Measurements from ENCODE around the gene ALDH3B2. TPM values are rescaled to one million over a fixed set of nuclear protein-coding genes. Genes with fewer than 3 reads are reported as not detected.

Gene ALDH3B2
- total RNA-seq, 2 experiments from 2014 or later: not detected

- H3K4me1 Mint-ChIP-seq: peaks cover 36% of the 10 kb centered on the region
- H3K27ac Mint-ChIP-seq: peak overlapping the region; percentile 50
- no peaks in the 10 kb centered on the region for H3K27me3 Mint-ChIP-seq
- H3K36me3 Mint-ChIP-seq (ENCODE audit: low read depth): peaks cover 15% of the 10 kb centered on the region
- ChIA-PET POLR2A (no interaction called here), CTCF (interaction anchor here (0.9 to 6.6 kb wide), 3 partner anchors 11 to 32 kb away, joined by 3 to 84 read pairs (median 4); partner anchors contain the start of genes GSTP1 and NUDT8)
- H3K9me3 Mint-ChIP-seq: no peaks in the 10 kb centered on the region
- H3K4me3 Mint-ChIP-seq: no peak overlapping the region
- no peak for DNase-seq
These were observed 58.5 kb downstream of the ALDH3B2 start for GRCh38 chr11:67615728-67616430.

GRCh38 chr11:67614730-67615714, 59.4 kb downstream of the ALDH3B2 start:
- no peaks in the 10 kb centered on the region for H3K27me3 Mint-ChIP-seq
- POLR2A ChIA-PET: no interaction called here
- H3K4me3 Mint-ChIP-seq: peak overlapping the region; percentile 71
- peak; percentile 61 for DNase-seq
- no peaks in the 10 kb centered on the region for H3K9me3 Mint-ChIP-seq
- H3K4me1 Mint-ChIP-seq: peaks cover 36% of the 10 kb centered on the region
- H3K36me3 Mint-ChIP-seq (ENCODE audit: low read depth): peaks cover 15% of the 10 kb centered on the region
- H3K27ac Mint-ChIP-seq: peak overlapping the region; percentile 99
- CTCF ChIA-PET: interaction anchor here (0.6 to 6.6 kb wide), 13 partner anchors 8 to 380 kb away, joined by 3 to 84 read pairs (median 3); partner anchors contain the start of genes GSTP1, NUDT8 and TBC1D10C

GRCh38 chr11:67613960-67614715, 60.3 kb downstream of the ALDH3B2 start:
- POLR2A ChIA-PET: no interaction called here
- Mint-ChIP-seq H3K27me3 (no peaks in the 10 kb centered on the region), H3K9me3 (no peaks in the 10 kb centered on the region), H3K36me3 (ENCODE audit: low read depth) (peaks cover 20% of the 10 kb centered on the region), H3K27ac (peak overlapping the region; percentile 99), H3K4me3 (peak overlapping the region; percentile 71), H3K4me1 (peaks cover 36% of the 10 kb centered on the region)
- CTCF ChIA-PET: interaction anchor here (0.5 to 6.6 kb wide), 13 partner anchors 9 to 1251 kb away, joined by 3 to 84 read pairs (median 3); partner anchors contain the start of genes GSTP1, NUDT8 and TBC1D10C
- peak; percentile 87 for DNase-seq

GRCh38 chr11:67613313-67613959, 61.0 kb downstream of the ALDH3B2 start:
- Mint-ChIP-seq H3K4me3 (peak overlapping the region; percentile 71), H3K9me3 (no peaks in the 10 kb centered on the region), H3K27ac (peak overlapping the region; percentile 99), H3K36me3 (ENCODE audit: low read depth) (peaks cover 27% of the 10 kb centered on the region), H3K27me3 (no peaks in the 10 kb centered on the region), H3K4me1 (peaks cover 41% of the 10 kb centered on the region)
- CTCF ChIA-PET: interaction anchor here (0.5 to 6.6 kb wide), 10 partner anchors 11 to 1250 kb away, joined by 3 to 84 read pairs (median 4); partner anchors contain the start of genes GSTP1 and NUDT8
- POLR2A ChIA-PET: no interaction called here
- no peak for DNase-seq

GRCh38 chr11:67612751-67613150, 61.7 kb downstream of the ALDH3B2 start:
- no peaks in the 10 kb centered on the region for H3K9me3 Mint-ChIP-seq
- peaks cover 48% of the 10 kb centered on the region for H3K4me1 Mint-ChIP-seq
- H3K36me3 Mint-ChIP-seq (ENCODE audit: low read depth): peaks cover 30% of the 10 kb centered on the region
- ChIA-PET POLR2A (no interaction called here), CTCF (interaction anchor here (0.8 to 6.6 kb wide), 5 partner anchors 17 to 96 kb away, joined by 3 to 84 read pairs (median 5); partner anchors contain the start of genes GSTP1 and NUDT8)
- H3K4me3 Mint-ChIP-seq: no peak overlapping the region
- H3K27ac Mint-ChIP-seq: peak overlapping the region; percentile 99
- no peak for DNase-seq
- H3K27me3 Mint-ChIP-seq: no peaks in the 10 kb centered on the region

Other genes with a start within 250 kb of the ALDH3B2 start
- gene RPS6KB2, start 246.1 kb downstream of the ALDH3B2 start, total RNA-seq: 10 to 100 TPM; 57.5 to 68.1 TPM
- 100 to 1,000 TPM; 328 to 389 TPM for gene PTPRCAP, start 236.9 kb downstream of the ALDH3B2 start, total RNA-seq
- gene CORO1B, start 231.1 kb downstream of the ALDH3B2 start, total RNA-seq: 100 to 1,000 TPM; 191 to 252 TPM
- not detected for gene GPR152, start 221.9 kb downstream of the ALDH3B2 start, total RNA-seq
- gene CABP4, start 219.3 kb downstream of the ALDH3B2 start, total RNA-seq: 1 to 10 TPM; 1.3 to 2.6 TPM
- 10 to 100 TPM; 42.2 to 47.2 TPM for gene TMEM134, start 205.4 kb downstream of the ALDH3B2 start, total RNA-seq
- 100 to 1,000 TPM; 149 to 164 TPM for gene AIP, start 191.6 kb downstream of the ALDH3B2 start, total RNA-seq
- 100 to 1,000 TPM; 100 to 110 TPM for gene PITPNM1, start 169.3 kb downstream of the ALDH3B2 start, total RNA-seq
- gene CDK2AP2, start 166.5 kb downstream of the ALDH3B2 start, total RNA-seq: 100 to 1,000 TPM; 117 to 126 TPM
- not detected for gene CABP2, start 151.2 kb downstream of the ALDH3B2 start, total RNA-seq
- 100 to 1,000 TPM; 194 to 209 TPM for gene GSTP1, start 90.8 kb downstream of the ALDH3B2 start, total RNA-seq
- gene NDUFV1, start 67.7 kb downstream of the ALDH3B2 start, total RNA-seq: 100 to 1,000 TPM; 204 to 228 TPM
- 1 to 10 TPM; 7.3 to 8.8 TPM for gene NUDT8, start 44.7 kb downstream of the ALDH3B2 start, total RNA-seq
- gene TBX10, start 34.9 kb downstream of the ALDH3B2 start, total RNA-seq: not detected
- gene ACY3, start 23.9 kb downstream of the ALDH3B2 start, total RNA-seq: under 1 TPM; 0.44 to 0.47 TPM

Data from activated CD4-positive, alpha-beta T cell treated with anti-CD3 and anti-CD28 coated beads, Interleukin-2, amount 10 ng/mL, durations not matched to agents 7 days and 5 days (primary cell).